Right renal cortex interstitium (tissue), 3 donors: ENCODE measurements around the gene PRSS3. TPM values are rescaled to one million over a fixed set of nuclear protein-coding genes. Genes with fewer than 3 reads are reported as not detected.

Experiments used
- polyA plus RNA-seq, 3 donors: library from polyadenylated mRNA; unstranded; fragments of 120-200 nt; gene quantifications; one replicate each; pipeline ENCODE4 v1.2.1, GENCODE V29; 2013; ENCODE audit not compliant: insufficient read length in 3 of 3

PRSS3 gene
- polyA plus RNA-seq, 3 donors: 1.1 to 2.6 (median 1.5) TPM

Other genes with a start within 250 kb of the PRSS3 start
- 10 to 100 TPM; 64.7 to 71.9 (median 69.5) TPM for gene UBE2R2, start 21.6 kb downstream of the PRSS3 start, polyA plus RNA-seq